Liver (tissue), 9 donors: ENCODE measurements around the gene UTRN. TPM values are rescaled to one million over a fixed set of nuclear protein-coding genes. Genes with fewer than 3 reads are reported as not detected.

Source experiments
- DNase-seq: peaks from one replicate; pipeline ENCODE4 v3.0.0-alpha.2; 2017; ENCODE audit warnings: low spot score
- H3K27ac ChIP-seq, 2 donors: one replicate each; pipeline ENCODE4 v1.7.0; 2013; ENCODE audit warnings: inconsistent platforms in 2 of 2, low read length in 2 of 2, control low read depth in 1 of 2, low read depth in 1 of 2, mild to moderate bottlenecking in 1 of 2
- H3K27me3 ChIP-seq, 4 donors: one replicate each; pipeline versions ENCODE4 v1.6.1 to v1.7.0; 2013; ENCODE audit warnings: low read length in 3 of 4, inconsistent platforms in 1 of 4, mild to moderate bottlenecking in 1 of 4, moderate library complexity in 1 of 4; ENCODE audit not compliant: control insufficient read depth in 4 of 4, insufficient read depth in 4 of 4
- H3K36me3 ChIP-seq, 4 donors: one replicate each; pipeline versions ENCODE4 v1.6.1 to v1.7.0; 2013; ENCODE audit warnings: low read length in 3 of 4, mild to moderate bottlenecking in 3 of 4, low read depth in 1 of 4, moderate library complexity in 1 of 4; ENCODE audit not compliant: control insufficient read depth in 4 of 4, insufficient read depth in 3 of 4
- H3K4me1 ChIP-seq, 4 donors: one replicate each; pipeline versions ENCODE4 v1.6.1 to v1.7.0; 2013; ENCODE audit warnings: low read length in 3 of 4, mild to moderate bottlenecking in 3 of 4, moderate library complexity in 1 of 4; ENCODE audit not compliant: control insufficient read depth in 4 of 4, insufficient read depth in 4 of 4
- H3K4me3 ChIP-seq, 3 donors: one replicate each; pipeline versions ENCODE4 v1.6.1 to v1.7.0; 2013; ENCODE audit warnings: low read length in 3 of 3, control low read depth in 1 of 3, low read depth in 1 of 3, mild to moderate bottlenecking in 1 of 3
- H3K9ac ChIP-seq, 2 donors: one replicate each; pipeline ENCODE4 v1.7.0; 2013; ENCODE audit warnings: low read length in 2 of 2, mild to moderate bottlenecking in 2 of 2, moderate library complexity in 2 of 2, control low read depth in 1 of 2, low read depth in 1 of 2
- H3K9me3 ChIP-seq, 4 donors: one replicate each; pipeline versions ENCODE4 v1.6.1 to v1.7.0; 2013; ENCODE audit warnings: low read length in 3 of 4; ENCODE audit not compliant: control insufficient read depth in 4 of 4
- EGR1 ChIP-seq, 2 donors: IDR thresholded peaks; 2 replicates each; pipeline ENCODE4 v1.6.1; 2016 to 2018; ENCODE audit warnings: antibody characterized with exemption in 2 of 2, low read depth in 2 of 2
- FOXA1 ChIP-seq: IDR thresholded peaks from 2 replicates; pipeline ENCODE4 v1.6.1; 2016; ENCODE audit warnings: antibody characterized with exemption
- FOXA2 ChIP-seq: IDR thresholded peaks from 2 replicates; pipeline ENCODE4 v1.6.1; 2016; ENCODE audit warnings: antibody characterized with exemption
- GABPA ChIP-seq, 2 donors: IDR thresholded peaks in 1 of 2; conservative IDR thresholded peaks in 1 of 2; 2 replicates each; pipeline ENCODE4 v1.6.1; 2016; ENCODE audit warnings: antibody characterized with exemption in 2 of 2, mild to moderate bottlenecking in 1 of 2, moderate library complexity in 1 of 2
- HNF4A ChIP-seq, 2 donors: conservative IDR thresholded peaks; 2 replicates each; pipeline ENCODE4 v1.6.1; 2016; ENCODE audit warnings: antibody characterized with exemption in 2 of 2, mild to moderate bottlenecking in 2 of 2
- HNF4G ChIP-seq: IDR thresholded peaks from 2 replicates; pipeline ENCODE4 v1.6.1; 2016; ENCODE audit warnings: antibody characterized with exemption
- JUND ChIP-seq, 2 donors: IDR thresholded peaks; 2 replicates each; pipeline ENCODE4 v1.6.1; 2016; ENCODE audit warnings: antibody characterized with exemption in 2 of 2
- NR2F2 ChIP-seq: IDR thresholded peaks from 2 replicates; pipeline ENCODE4 v1.6.1; 2016; ENCODE audit warnings: antibody characterized with exemption
- RAD21 ChIP-seq, 2 donors: IDR thresholded peaks; 2 replicates each; pipeline ENCODE4 v1.6.1; 2016; ENCODE audit warnings: antibody characterized with exemption in 2 of 2, mild to moderate bottlenecking in 2 of 2
- RXRA ChIP-seq, 2 donors: IDR thresholded peaks; 2 replicates each; pipeline ENCODE4 v1.6.1; 2017 to 2018; ENCODE audit warnings: antibody characterized with exemption in 2 of 2, mild to moderate bottlenecking in 1 of 2
- SP1 ChIP-seq: IDR thresholded peaks from 2 replicates; pipeline ENCODE4 v1.6.1; 2018; ENCODE audit warnings: antibody characterized with exemption, mild to moderate bottlenecking
- TAF1 ChIP-seq: conservative IDR thresholded peaks from 2 replicates; pipeline ENCODE4 v1.6.1; 2016; ENCODE audit warnings: antibody characterized with exemption, mild to moderate bottlenecking
- YY1 ChIP-seq: IDR thresholded peaks from 2 replicates; pipeline ENCODE4 v1.6.1; 2016; ENCODE audit warnings: antibody characterized with exemption, mild to moderate bottlenecking
- WGBS: extraction: QIAGEN DNeasy Blood & Tissue Kit; methylation state at CpG from one replicate; pipeline ENCODE4 v1.1.7; 2013; 5-methylcytosine and 5-hydroxymethylcytosine counted together
- polyA plus RNA-seq, 2 donors: library from polyadenylated mRNA; stranded (reverse) in 1 of 2; unstranded in 1 of 2; fragments of 200-250 nt in 1 of 2; fragments of >200 nt in 1 of 2; fragmentation: Nextera tagmentation in 1 of 2; extraction: Ambion mirVana in 1 of 2; gene quantifications; one replicate each; pipeline versions ENCODE4 v1.2.1 to v1.2.3, GENCODE V29; 2013 to 2015
- total RNA-seq, 2 donors: library from RNA; depleted of rRNA; stranded (reverse); fragments of >200 nt; gene quantifications; one replicate each; pipeline ENCODE4 v1.2.3, GENCODE V29; 2014
- TF ChIP-seq, protein P1 (sequence below): IDR thresholded peaks from 2 replicates; pipeline ENCODE4 v1.6.1; 2016; ENCODE audit warnings: antibody characterized with exemption
- TF ChIP-seq, protein P2 (sequence below): IDR thresholded peaks from 2 replicates; pipeline ENCODE4 v1.6.1; 2016; ENCODE audit warnings: antibody characterized with exemption, mild to moderate bottlenecking
- TF ChIP-seq, protein P3 (sequence below): fragments of 150-350 bp; IDR thresholded peaks from 2 replicates; pipeline ENCODE4 v1.5.1; 2017; ENCODE audit warnings: improper control_type of control experiment, low read depth, low read length; ENCODE audit not compliant: missing input control
- TF ChIP-seq, protein P4 (sequence below): IDR thresholded peaks from 2 replicates; pipeline ENCODE4 v1.6.1; 2016; ENCODE audit warnings: antibody characterized with exemption
- donor health status: healthy.
- donor health status: healthy.
- donor health status: healthy.
- donor health status: healthy.
- donor health status: healthy.

UTRN gene
- 10 to 100 TPM; 80.5 to 83.7 TPM for total RNA-seq
- polyA plus RNA-seq, result 10 to 100 TPM in 1 of 2 donors, 1 to 10 TPM in 1; 6.9 to 14.6 TPM

DNA sequence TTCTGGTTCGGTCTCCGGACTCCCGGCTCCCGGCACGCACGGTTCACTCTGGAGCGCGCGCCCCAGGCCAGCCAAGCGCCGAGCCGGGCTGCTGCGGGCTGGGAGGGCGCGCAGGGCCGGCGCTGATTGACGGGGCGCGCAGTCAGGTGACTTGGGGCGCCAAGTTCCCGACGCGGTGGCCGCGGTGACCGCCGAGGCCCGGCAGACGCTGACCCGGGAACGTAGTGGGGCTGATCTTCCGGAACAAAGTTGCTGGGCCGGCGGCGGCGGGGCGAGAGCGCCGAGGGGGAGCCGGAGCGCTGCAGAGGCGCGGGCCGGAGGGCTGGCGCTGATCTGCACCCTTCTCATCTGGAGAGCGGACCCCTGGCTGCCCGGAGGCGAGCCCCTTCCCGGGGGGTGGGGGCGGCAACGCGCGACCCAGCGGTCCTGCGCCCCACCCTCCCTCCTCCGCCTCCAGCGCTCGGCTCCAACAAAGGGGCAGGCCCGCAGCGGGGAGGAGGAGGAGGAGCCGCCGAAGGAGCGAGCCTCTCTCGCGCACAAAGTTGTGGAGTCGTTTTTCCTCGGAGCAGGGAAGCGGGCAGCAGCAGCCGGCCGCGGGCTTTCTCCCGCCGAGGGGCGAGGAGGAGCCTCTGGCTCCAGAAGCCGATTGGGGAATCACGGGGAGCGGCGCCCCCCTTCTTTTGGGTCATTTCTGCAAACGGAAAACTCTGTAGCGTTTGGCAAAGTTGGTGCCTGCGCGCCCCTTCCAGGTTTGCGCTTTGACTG is at the start of gene UTRN:
TSS of gene UTRN (plus strand) at position 553 of the 765 bp plus-strand sequence. CDS start 6,494 bp downstream, outside the sequence.
- peak; percentile 66 for DNase-seq
- peak within 1 kb of the TSS; percentile 92 to 93 for H3K27ac ChIP-seq
- H3K36me3 ChIP-seq, result no peaks in the 10 kb centered on the region
- peak within 1 kb of the TSS; percentile 69 to 98 (median 96) for H3K4me3 ChIP-seq
- peak; percentile 21 for TF ChIP-seq TAF1
- TF ChIP-seq RAD21 (IDR thresholded peaks at IDR 0.05), result peak in 1 of 2 donors; percentile 29
- TF ChIP-seq HNF4A (conservative IDR thresholded peaks at IDR 0.05), result no peak
- no peak for TF ChIP-seq SP1
- peak; percentile 19 for TF ChIP-seq YY1
- under 1% methylated on average over 84 of the region's 84 CpGs for WGBS
- H3K9me3 ChIP-seq, result no peaks in the 10 kb centered on the region
- H3K9ac ChIP-seq, result peak within 1 kb of the TSS; percentile 69 to 89
- no peaks in the 10 kb centered on the region for H3K27me3 ChIP-seq
- peaks cover 0 to 14% (median 4%) of the 10 kb centered on the region in 4 donors for H3K4me1 ChIP-seq

DNA sequence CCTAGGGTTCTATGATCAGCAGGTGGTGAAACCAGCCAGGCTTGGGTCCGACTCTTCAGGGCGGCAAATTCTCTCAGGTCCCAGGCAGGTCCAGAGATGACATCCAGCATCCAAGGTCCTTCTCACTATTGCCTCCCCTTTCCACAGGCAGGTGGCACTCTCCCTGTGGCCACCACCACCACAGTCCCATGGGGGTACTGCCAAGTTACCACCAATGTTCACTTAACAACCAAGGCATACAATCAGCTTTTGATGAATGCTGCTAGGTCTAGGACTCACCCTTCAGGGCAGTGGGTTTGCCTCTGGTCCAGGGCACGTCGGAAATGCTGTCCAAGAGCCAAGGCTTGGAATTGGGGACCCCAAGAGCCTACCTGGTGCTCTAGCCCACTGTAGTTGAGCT is 40.4 kb upstream of the UTRN start:
- no peak overlapping the region for H3K4me3 ChIP-seq
- no peak overlapping the region for H3K27ac ChIP-seq
- no peak overlapping the region for H3K9ac ChIP-seq
- WGBS, result 98% methylated on average over 4 of the region's 4 CpGs
- TF ChIP-seq, protein P1, sequence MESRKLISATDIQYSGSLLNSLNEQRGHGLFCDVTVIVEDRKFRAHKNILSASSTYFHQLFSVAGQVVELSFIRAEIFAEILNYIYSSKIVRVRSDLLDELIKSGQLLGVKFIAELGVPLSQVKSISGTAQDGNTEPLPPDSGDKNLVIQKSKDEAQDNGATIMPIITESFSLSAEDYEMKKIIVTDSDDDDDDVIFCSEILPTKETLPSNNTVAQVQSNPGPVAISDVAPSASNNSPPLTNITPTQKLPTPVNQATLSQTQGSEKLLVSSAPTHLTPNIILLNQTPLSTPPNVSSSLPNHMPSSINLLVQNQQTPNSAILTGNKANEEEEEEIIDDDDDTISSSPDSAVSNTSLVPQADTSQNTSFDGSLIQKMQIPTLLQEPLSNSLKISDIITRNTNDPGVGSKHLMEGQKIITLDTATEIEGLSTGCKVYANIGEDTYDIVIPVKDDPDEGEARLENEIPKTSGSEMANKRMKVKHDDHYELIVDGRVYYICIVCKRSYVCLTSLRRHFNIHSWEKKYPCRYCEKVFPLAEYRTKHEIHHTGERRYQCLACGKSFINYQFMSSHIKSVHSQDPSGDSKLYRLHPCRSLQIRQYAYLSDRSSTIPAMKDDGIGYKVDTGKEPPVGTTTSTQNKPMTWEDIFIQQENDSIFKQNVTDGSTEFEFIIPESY, result no peak
- peak in 1 of 2 donors; percentile 53 for TF ChIP-seq RAD21 (IDR thresholded peaks at IDR 0.05)
- no peaks in the 10 kb centered on the region for H3K36me3 ChIP-seq
- no peak for DNase-seq
- peaks cover 0 to 9% (median 2%) of the 10 kb centered on the region in 4 donors for H3K9me3 ChIP-seq
- no peaks in the 10 kb centered on the region for H3K4me1 ChIP-seq
- H3K27me3 ChIP-seq, result no peaks in the 10 kb centered on the region

DNA sequence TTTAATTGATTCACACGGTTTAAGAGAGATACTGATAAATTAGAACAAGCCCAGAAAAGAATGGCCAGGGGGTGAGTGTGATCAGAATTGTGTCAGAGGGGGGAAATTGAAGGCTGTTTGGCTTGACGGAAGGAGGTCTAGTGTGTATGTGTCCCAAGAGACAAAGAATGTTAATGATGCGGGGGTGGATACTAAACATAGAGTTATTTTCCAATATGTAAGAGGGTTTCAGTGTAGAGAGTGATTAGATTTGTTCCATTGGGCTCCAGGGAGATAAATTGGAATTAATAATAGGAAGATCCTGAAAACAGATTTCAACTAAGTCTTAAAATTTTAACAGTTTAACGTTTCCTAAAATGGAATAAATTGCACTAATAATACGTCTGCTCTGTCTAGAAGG is 38.1 kb upstream of the UTRN start:
- H3K9ac ChIP-seq, result no peak overlapping the region
- TF ChIP-seq, protein P2, sequence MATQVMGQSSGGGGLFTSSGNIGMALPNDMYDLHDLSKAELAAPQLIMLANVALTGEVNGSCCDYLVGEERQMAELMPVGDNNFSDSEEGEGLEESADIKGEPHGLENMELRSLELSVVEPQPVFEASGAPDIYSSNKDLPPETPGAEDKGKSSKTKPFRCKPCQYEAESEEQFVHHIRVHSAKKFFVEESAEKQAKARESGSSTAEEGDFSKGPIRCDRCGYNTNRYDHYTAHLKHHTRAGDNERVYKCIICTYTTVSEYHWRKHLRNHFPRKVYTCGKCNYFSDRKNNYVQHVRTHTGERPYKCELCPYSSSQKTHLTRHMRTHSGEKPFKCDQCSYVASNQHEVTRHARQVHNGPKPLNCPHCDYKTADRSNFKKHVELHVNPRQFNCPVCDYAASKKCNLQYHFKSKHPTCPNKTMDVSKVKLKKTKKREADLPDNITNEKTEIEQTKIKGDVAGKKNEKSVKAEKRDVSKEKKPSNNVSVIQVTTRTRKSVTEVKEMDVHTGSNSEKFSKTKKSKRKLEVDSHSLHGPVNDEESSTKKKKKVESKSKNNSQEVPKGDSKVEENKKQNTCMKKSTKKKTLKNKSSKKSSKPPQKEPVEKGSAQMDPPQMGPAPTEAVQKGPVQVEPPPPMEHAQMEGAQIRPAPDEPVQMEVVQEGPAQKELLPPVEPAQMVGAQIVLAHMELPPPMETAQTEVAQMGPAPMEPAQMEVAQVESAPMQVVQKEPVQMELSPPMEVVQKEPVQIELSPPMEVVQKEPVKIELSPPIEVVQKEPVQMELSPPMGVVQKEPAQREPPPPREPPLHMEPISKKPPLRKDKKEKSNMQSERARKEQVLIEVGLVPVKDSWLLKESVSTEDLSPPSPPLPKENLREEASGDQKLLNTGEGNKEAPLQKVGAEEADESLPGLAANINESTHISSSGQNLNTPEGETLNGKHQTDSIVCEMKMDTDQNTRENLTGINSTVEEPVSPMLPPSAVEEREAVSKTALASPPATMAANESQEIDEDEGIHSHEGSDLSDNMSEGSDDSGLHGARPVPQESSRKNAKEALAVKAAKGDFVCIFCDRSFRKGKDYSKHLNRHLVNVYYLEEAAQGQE, result no peak
- TF ChIP-seq, protein P3, sequence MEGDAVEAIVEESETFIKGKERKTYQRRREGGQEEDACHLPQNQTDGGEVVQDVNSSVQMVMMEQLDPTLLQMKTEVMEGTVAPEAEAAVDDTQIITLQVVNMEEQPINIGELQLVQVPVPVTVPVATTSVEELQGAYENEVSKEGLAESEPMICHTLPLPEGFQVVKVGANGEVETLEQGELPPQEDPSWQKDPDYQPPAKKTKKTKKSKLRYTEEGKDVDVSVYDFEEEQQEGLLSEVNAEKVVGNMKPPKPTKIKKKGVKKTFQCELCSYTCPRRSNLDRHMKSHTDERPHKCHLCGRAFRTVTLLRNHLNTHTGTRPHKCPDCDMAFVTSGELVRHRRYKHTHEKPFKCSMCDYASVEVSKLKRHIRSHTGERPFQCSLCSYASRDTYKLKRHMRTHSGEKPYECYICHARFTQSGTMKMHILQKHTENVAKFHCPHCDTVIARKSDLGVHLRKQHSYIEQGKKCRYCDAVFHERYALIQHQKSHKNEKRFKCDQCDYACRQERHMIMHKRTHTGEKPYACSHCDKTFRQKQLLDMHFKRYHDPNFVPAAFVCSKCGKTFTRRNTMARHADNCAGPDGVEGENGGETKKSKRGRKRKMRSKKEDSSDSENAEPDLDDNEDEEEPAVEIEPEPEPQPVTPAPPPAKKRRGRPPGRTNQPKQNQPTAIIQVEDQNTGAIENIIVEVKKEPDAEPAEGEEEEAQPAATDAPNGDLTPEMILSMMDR, result no peak
- TF ChIP-seq FOXA2, result no peak
- TF ChIP-seq GABPA (IDR thresholded peaks at IDR 0.05 in 1 of 2, conservative IDR thresholded peaks at IDR 0.05 in 1 of 2), result no peak
- TF ChIP-seq NR2F2, result no peak
- no peak for TF ChIP-seq JUND (IDR thresholded peaks at IDR 0.05)
- TF ChIP-seq RXRA (IDR thresholded peaks at IDR 0.05), result no peak
- no peak for TF ChIP-seq FOXA1
- TF ChIP-seq, protein P4, sequence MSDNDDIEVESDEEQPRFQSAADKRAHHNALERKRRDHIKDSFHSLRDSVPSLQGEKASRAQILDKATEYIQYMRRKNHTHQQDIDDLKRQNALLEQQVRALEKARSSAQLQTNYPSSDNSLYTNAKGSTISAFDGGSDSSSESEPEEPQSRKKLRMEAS, result no peak
- TF ChIP-seq RAD21 (IDR thresholded peaks at IDR 0.05), result no peak
- TF ChIP-seq YY1, result no peak
- no peak for TF ChIP-seq HNF4G
- no peak for TF ChIP-seq HNF4A (conservative IDR thresholded peaks at IDR 0.05)
- TF ChIP-seq EGR1 (IDR thresholded peaks at IDR 0.05; ENCODE audit: low read depth in 2 of 2), result no peak
- TF ChIP-seq, protein P1, result no peak
- no peak for DNase-seq
- H3K27ac ChIP-seq, result no peak overlapping the region
- H3K4me1 ChIP-seq, result no peaks in the 10 kb centered on the region
- H3K27me3 ChIP-seq, result no peaks in the 10 kb centered on the region
- H3K9me3 ChIP-seq, result peaks cover 0 to 9% (median 2%) of the 10 kb centered on the region in 4 donors
- H3K4me3 ChIP-seq, result no peak overlapping the region
- no peaks in the 10 kb centered on the region for H3K36me3 ChIP-seq
- WGBS, result 93% methylated on average over 5 of the region's 5 CpGs
